Activated T-cell treated with anti-CD3 and anti-CD28 coated beads, Interleukin-2, amount 50 U/mL, for 1 hour (primary cell): ENCODE results near the gene FLRT1.
"Not testable (repeated sequence)": the region's sequence is repeated elsewhere in the genome, so short reads cannot be mapped to it uniquely, and the experiment has no call there.

Experiments
- DNase-seq: peaks from one replicate; pipeline ENCODE4 v3.0.0-alpha.2; 2020

Gene FLRT1

GRCh38 chr11:64026575-64027205 is 9.0 kb upstream of the FLRT1 start:
- DNase-seq: no peak

DNA sequence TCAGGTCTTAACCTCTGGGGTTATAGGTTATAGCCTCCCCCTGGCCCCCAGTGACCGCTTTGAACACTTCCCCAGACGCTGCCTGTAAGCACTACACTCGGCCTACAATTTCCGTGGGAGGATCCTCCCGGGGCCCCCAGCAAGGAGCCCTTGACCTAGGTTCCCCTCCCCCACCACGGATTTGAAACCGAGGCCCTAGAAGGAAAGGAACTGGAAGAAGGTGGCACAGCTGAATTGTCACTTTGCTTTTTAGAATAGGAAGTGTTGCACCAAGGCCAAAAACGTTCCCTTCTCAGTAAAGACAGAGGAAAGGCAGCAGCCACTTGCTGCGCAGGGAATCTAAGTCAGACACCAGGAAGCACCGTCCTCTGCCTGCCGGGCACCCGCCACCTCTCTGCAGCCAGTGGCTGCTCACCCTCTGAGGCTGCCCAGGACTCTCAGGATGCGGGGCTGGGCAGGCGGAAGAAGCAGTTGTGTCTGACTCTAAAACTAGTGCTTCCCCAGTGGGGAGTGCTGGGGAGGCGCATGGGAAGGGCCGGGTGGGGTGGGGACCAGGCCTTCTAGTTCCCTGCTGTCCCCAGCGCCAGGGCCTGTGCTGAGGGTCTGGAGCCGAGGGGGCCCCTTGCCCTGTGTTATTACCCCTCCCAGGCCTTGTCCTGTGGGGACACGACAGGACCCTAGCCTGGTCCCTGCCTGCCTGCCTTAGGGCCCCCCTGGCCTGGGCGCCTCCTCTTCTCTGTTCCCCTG is 7.9 kb upstream of the FLRT1 start:
- no peak for DNase-seq

DNA sequence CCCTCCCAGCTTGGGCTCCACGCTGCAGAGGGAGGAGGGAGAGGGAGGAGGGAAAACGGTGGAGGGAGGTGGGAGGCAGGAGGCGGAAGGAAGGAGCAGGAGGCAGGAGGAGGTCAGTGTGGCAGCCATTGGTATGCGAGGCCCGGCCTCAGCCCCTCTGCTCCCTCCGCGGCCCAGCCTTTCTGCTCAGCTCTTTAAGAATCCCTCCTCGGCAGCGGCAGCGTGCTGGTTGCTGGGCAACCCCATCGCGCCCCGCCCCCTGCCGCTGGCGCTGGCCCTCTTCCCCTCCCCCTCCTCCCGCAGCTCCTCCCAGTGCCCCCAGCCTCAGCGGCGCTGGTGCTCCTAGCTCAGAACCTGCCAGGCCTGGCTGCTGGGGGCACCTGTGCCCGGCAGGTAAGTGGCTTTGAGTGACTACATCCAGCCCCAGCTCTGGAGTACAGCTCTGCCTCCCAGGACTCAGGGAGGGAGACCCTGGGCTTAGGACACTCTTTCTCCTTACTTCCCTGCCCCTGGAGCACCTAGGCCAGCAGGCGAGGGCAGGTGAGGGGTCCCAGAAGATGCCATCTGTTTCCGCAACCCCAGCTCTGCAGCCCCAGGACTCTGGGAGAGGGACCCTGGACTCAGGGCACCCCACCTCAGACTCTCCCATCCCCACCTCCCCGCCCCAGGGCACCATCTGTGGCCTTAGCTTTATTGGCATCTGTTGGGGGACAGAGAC is 7.2 kb upstream of the FLRT1 start:
- no peak for DNase-seq

DNA sequence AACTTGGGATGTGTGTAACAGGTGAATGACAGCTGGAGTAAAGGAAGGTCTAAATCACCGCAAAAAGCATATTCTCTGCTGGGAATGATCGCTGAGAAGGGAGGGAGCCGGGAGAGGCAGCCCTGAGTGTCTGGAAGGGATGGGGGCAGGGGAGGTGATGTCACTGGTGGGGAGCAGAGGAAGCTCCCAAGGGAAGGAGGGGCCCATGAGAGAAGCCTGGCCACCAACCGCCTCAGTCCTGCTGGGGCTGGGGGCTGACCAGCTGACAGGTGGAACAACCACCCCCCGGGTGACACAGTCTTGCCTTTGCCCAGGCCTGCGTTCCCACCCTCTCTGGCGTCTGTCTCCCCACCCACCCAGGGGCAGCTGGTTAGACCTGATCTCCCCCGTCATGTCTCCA is 6.0 kb upstream of the FLRT1 start:
- no peak for DNase-seq

GRCh38 chr11:64031001-64031400 is 4.7 kb upstream of the FLRT1 start:
- DNase-seq: no peak

DNA sequence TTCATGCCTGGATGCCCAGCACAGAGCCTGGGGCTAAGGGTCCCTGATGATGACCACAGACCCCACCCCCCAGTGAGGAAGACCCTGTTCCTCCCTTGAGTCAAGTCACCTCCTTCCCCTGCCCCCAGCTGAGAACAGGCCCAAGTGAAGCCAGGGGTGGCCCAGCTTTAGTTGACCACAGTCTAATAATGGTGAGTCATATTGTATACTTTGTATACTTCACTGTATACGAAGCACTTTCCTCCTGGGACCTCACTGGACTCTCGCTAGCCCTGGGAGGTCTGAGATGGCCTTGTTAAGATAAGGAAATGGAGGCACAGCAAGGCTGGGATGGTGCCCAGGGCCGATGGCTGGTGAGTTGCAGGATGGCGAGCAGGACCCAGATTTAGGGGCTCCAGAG is 3.7 kb upstream of the FLRT1 start:
- no peak for DNase-seq

DNA sequence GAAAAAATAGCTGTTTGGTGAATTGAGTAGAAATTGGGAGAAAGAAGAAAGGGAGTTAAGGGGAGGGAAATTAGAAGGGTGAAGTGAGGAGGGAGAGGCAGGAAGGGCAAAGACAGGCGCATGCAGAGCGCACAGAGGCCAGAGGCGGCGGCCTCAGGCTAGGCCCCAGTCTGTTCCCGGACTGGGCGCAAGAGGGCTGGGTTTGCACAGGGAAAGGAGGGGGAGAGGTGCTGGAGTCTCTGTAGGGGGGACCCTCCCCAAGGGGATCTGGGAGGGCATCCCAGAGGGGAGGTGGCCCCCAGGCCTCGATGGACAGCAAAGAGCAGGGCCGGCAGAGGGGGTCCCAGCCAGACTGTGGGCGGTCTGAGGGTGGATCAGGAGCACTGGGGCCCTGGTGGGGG is 1.3 kb upstream of the FLRT1 start:
- no peak for DNase-seq

- DNase-seq: no peak
Observed at GRCh38 chr11:64035081-64035524, 628 bp upstream of the FLRT1 start.

- DNase-seq: no peak
Observed at GRCh38 chr11:64036087-64037026, 626 bp downstream of the FLRT1 start.

DNA sequence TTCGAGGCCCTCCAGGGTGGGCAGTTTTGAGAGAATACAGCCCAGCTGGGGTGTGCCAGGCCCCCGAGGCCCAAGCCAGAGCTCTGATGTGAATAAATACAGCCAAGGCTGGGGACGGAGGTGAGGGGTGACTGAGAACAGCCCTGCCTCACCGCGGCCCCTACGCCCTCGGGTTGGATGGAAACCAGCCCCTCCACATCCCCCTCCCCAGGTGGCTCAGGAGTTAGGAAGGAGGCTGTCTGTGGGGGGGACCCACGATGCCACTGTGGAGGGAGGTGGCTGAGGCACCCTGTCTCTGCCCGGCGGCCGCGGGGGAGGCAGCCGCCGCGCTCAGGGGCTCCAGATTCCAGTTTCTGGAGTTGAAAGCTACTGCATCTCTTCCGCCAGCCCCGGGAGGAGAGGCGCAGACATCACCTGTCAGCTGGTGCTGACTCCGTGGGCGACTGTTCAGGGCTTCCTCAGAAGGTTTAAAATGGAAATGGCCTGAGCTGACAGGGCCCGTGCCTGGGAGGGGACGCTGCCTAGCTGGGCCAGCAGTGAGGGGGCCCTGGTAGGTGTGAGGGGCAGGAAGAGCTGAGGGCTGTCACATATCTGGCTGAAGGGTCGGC is 1.4 kb downstream of the FLRT1 start:
- DNase-seq: no peak

GRCh38 chr11:64038500-64038899 is 2.8 kb downstream of the FLRT1 start:
- DNase-seq: no peak

DNA sequence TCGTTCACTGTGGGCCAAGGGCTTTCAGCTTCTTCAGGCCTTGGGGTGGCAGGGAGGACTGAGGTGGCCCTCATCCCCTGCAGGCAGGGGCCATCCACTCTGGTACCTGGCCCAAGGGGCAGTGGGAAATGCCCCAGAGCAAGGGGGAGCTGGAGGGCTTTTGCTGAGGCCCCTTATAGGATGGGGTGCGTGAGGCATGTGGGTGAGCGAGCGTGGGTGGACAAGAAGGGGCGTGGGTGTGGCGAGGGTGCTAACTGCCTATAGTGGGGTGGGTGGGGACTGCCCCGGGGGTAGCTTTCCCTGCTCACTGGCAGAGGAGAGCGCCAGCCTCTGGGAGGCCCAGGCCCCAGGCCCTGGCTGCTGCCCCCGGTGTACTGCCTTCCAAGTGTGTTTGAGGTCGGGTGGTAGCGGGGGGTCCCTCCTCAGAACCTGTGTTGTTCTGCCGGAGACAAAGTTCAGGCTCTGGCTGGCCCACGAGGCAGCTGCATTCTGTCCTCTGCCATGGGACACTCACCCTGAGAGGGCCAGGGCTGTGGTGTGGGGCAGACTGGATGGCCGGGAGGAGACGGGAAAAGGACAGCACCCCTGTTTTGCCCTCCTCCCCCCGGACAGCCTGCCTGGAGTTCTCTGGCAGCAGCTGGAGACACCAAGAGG is 3.4 kb downstream of the FLRT1 start:
- no peak for DNase-seq

DNA sequence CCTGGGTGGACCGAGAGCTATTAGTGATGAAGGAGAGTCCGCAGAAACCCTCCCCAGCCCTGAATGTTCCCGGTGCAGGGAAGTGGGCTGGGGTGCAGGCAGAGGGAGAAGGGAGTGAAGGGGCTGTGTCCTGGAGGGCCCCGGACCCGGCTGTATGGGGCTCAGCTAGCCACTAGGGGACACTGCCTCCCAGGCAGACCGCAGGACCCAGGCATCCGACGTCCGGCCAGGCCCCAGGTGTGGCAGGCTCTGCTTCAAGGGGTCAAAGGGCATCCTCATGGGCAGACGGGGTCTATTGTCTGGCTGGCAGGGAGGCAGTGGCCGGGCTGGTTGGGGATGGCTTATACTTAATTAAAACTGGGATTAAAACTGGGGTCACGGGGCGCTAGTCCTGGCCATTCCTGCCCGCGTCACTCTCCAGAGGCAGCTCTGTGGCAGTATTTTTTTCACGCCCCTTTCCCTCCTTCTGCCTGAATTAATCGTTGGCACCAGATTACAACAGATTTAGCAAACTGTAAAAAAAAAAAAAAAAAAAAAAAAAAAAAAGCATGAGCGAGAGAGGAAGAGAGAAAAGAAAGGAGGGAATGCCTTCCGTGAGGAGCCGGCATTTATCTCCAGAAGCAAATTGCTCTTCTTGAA is 5.1 kb downstream of the FLRT1 start:
- DNase-seq: no peak

GRCh38 chr11:64041846-64042245 is 6.1 kb downstream of the FLRT1 start:
- no peak for DNase-seq

DNA sequence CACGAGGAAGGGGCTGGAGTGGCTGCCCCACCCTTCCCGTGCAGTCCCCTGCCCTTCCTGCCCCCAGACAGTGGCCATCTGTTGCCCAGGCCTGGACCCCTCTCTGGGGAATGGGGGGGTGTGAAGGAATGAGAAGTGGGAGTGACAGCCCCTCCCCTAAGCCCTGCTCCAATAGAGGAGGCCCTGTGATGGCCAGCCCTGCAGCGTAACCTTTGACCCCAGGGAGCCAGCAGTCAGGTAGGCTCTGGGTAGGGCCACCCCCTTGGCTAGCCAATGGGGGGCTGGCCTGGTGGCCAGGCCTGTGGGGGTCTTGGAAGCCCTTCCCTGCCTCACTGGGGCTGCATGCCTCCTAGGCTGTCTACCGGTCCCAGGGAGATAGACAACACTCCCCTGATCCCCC is 6.6 kb downstream of the FLRT1 start:
- no peak for DNase-seq

GRCh38 chr11:64043545-64043944 is 7.8 kb downstream of the FLRT1 start:
- DNase-seq: no peak

DNA sequence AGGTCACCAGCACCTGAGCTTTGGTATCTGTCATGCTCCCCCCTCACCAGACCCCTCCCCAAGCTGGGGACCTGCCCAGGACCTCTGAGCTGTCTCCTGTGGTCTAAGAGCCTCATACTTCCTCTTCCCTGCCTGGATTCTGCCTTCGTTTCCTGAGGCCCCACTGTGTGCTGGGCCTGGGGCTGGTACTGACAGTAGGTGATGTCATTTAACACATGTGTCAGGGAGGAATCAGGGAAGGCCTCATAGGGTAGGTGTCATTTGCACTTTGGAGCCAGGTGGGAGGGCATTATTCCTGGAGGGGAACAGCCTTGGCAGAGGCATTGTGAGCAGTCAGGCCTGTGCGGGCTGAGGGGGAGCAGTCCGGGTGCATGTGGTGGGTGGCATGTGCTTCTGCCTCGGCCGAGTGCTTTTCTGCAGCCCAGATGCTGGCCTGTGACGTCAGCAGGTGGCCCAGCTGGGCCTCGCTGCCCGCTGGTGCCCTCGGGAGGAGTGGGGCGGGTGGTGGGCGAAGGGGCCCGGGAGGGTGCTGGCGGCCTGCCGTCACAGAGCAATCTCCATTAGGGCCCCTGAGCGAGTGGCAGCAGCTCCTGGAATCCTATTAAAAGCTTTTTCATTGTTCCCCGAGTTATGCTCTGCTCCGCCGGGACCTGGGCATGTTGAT is 9.1 kb downstream of the FLRT1 start:
- DNase-seq: no peak

GRCh38 chr11:64045700-64046099 is 10.0 kb downstream of the FLRT1 start:
- no peak for DNase-seq

- DNase-seq: not testable (repeated sequence)
Observed at GRCh38 chr11:64047373-64047772, 11.6 kb downstream of the FLRT1 start.

DNA sequence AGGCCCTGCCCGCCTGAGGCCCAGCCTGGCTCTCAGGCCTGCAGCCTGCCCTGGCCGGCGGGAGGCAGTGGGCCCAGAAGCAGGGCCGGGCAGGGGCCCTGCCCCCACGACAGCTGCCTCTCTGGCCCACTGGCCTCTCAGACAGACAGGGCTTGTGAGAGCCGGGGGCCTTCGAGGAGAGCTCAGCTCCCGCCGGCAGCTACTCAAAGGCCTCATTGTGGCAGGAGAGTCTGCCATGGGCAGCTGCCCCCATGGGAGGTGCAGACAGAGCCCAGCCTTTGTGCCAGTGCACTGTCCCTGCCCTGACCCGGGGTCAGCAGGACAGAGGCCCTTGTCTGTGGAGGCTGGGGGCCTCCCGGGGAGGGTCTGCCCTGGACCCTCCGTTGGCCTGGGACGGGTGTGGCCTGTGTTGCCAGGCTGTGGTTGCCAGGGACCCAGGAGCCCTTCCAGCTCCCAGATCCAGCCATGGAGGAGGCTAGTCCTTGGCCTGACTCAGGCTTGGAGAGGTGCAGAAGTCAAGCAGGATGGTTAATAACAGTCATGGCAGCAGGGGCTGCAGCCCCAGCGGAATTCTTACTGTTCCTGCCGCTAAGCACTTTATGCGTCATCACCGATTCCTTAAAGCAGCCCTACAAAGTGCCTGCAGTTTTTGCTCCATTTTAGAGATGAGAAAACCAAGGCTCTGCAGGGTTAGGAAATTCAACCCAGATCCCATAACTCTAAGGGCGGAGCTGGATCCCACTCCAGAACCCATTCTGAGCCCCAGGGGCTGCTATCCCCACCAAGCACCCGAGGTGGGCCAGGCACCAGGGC is 12.5 kb downstream of the FLRT1 start:
- DNase-seq: no peak
